SK-MEL-5 (cell line): Measurements from ENCODE around the gene TMEM87B. TPM values are rescaled to one million over a fixed set of nuclear protein-coding genes. Genes with fewer than 3 reads are reported as not detected.
A peak's percentile ranks its signal among the peaks of the same experiment; 100 is the strongest.
"Not testable (repeated sequence)": the region's sequence is repeated elsewhere in the genome, so short reads cannot be mapped to it uniquely, and the experiment has no call there.

Source experiments
- DNase-seq: peaks from one replicate; pipeline ENCODE4 v3.0.0-alpha.2; 2016; ENCODE audit warnings: low read depth, low spot score
- in situ Hi-C: cut with HindIII; loops from 2 replicates; pipeline ENCODE4 v1.10.0; 2016; ENCODE audit warnings: low sequenced_read_pairs, high pct_unique_total_duplicates, low pct_unique_long_range_greater_than_20kb
- total RNA-seq: library from RNA; depleted of rRNA; stranded (reverse); fragments of >200 nt; shearing (Covaris generic); gene quantifications from 2 replicates; pipeline ENCODE4 v1.2.3, GENCODE V29; 2014

The TMEM87B gene
- total RNA-seq, 1 experiment from 2014 or later, result 29.8 TPM

GRCh38 chr2:112087346-112088020 is 32.4 kb downstream of the TMEM87B start:
- in situ Hi-C loops, result no loop called here

GRCh38 chr2:112089375-112089774 is 34.3 kb downstream of the TMEM87B start:
- in situ Hi-C loops, result no loop called here
- DNase-seq, result no peak

More at GRCh38 chr2:112087346-112088020, 32.4 kb downstream of the TMEM87B start:
- no peak for DNase-seq

GRCh38 chr2:112092286-112093041 is 37.4 kb downstream of the TMEM87B start:
- in situ Hi-C loops, result no loop called here
- DNase-seq, result no peak

GRCh38 chr2:112093216-112093615 is 38.1 kb downstream of the TMEM87B start:
- in situ Hi-C loops, result no loop called here
- DNase-seq, result no peak

- no peak for DNase-seq
- in situ Hi-C loops, result no loop called here
Observed at GRCh38 chr2:112095681-112096080, 40.6 kb downstream of the TMEM87B start.

GRCh38 chr2:112096098-112096497 is 41.0 kb downstream of the TMEM87B start:
- in situ Hi-C loops, result no loop called here
- no peak for DNase-seq

GRCh38 chr2:112108178-112108832 is 53.2 kb downstream of the TMEM87B start:
- DNase-seq, result no peak
- in situ Hi-C loops, result no loop called here

- in situ Hi-C loops, result no loop called here
- no peak for DNase-seq
Observed at GRCh38 chr2:112109278-112109677, 54.2 kb downstream of the TMEM87B start.

GRCh38 chr2:112110966-112111365 is 55.9 kb downstream of the TMEM87B start:
- in situ Hi-C loops, result no loop called here
- no peak for DNase-seq

- in situ Hi-C loops, DNase-seq: not testable (repeated sequence)
Observed at GRCh38 chr2:112113354-112113753, 58.3 kb downstream of the TMEM87B start.

GRCh38 chr2:112118148-112118547 is 63.1 kb downstream of the TMEM87B start:
- in situ Hi-C loops, result no loop called here
- DNase-seq, result peak; percentile 3

GRCh38 chr2:112121682-112122254 is 66.7 kb downstream of the TMEM87B start:
- peak; percentile 61 for DNase-seq
- in situ Hi-C loops, result no loop called here

GRCh38 chr2:112129060-112129459 is 74.0 kb downstream of the TMEM87B start:
- in situ Hi-C loops, result no loop called here
- DNase-seq, result no peak

GRCh38 chr2:112133344-112133743 is 78.3 kb downstream of the TMEM87B start:
- in situ Hi-C loops, result no loop called here
- no peak for DNase-seq

GRCh38 chr2:112134120-112134519 is 79.1 kb downstream of the TMEM87B start:
- in situ Hi-C loops, result no loop called here
- no peak for DNase-seq

- in situ Hi-C loops, result no loop called here
- DNase-seq, result no peak
Observed at GRCh38 chr2:112136096-112136495, 81.0 kb downstream of the TMEM87B start.

GRCh38 chr2:112137516-112138158 is 82.6 kb downstream of the TMEM87B start:
- in situ Hi-C loops, result no loop called here
- DNase-seq, result no peak
